HG02852 (cell line): ENCODE measurements around the gene CGNL1.

Source experiments
- ATAC-seq: cut with Tn5 transposase; IDR thresholded peaks from one replicate; pipeline ENCODE4 v1.9.1; 2021; ENCODE audit warnings: mild to moderate bottlenecking, moderate library complexity; ENCODE audit not compliant: unreplicated experiment

The CGNL1 gene

GRCh38 chr15:57419335-57419734, 43.0 kb downstream of the CGNL1 start:
- no peak for ATAC-seq

- ATAC-seq = no peak
Measured at GRCh38 chr15:57421110-57421509, 44.8 kb downstream of the CGNL1 start.

- no peak for ATAC-seq
Measured at GRCh38 chr15:57421551-57421950, 45.2 kb downstream of the CGNL1 start.

GRCh38 chr15:57422113-57422754, 45.9 kb downstream of the CGNL1 start:
- ATAC-seq = no peak

- ATAC-seq = no peak
Measured at GRCh38 chr15:57423599-57424140, 47.4 kb downstream of the CGNL1 start.

- no peak for ATAC-seq
Measured at GRCh38 chr15:57424628-57425405, 48.5 kb downstream of the CGNL1 start.

- ATAC-seq = no peak
Measured at GRCh38 chr15:57425842-57426241, 49.5 kb downstream of the CGNL1 start.

GRCh38 chr15:57427367-57427821, 51.1 kb downstream of the CGNL1 start:
- ATAC-seq = no peak

GRCh38 chr15:57432141-57432741, 55.9 kb downstream of the CGNL1 start:
- no peak for ATAC-seq

- ATAC-seq = no peak
Measured at GRCh38 chr15:57436166-57436565, 59.9 kb downstream of the CGNL1 start.

GRCh38 chr15:57436961-57437360, 60.7 kb downstream of the CGNL1 start:
- no peak for ATAC-seq

GRCh38 chr15:57437564-57437963, 61.3 kb downstream of the CGNL1 start:
- ATAC-seq = no peak

GRCh38 chr15:57438166-57438565, 61.9 kb downstream of the CGNL1 start:
- ATAC-seq = no peak

- ATAC-seq = no peak
Measured at GRCh38 chr15:57439128-57440027, 63.1 kb downstream of the CGNL1 start.

- ATAC-seq = no peak
Measured at GRCh38 chr15:57440167-57440566, 63.9 kb downstream of the CGNL1 start.

- ATAC-seq = no peak
Measured at GRCh38 chr15:57440799-57441198, 64.5 kb downstream of the CGNL1 start.

GRCh38 chr15:57442335-57442734, 66.0 kb downstream of the CGNL1 start:
- ATAC-seq = no peak

- ATAC-seq = no peak
Measured at GRCh38 chr15:57443486-57443885, 67.2 kb downstream of the CGNL1 start.

- no peak for ATAC-seq
Measured at GRCh38 chr15:57444877-57445513, 68.7 kb downstream of the CGNL1 start.

- no peak for ATAC-seq
Measured at GRCh38 chr15:57445872-57446271, 69.6 kb downstream of the CGNL1 start.
